ENCODE data around the gene ZGPAT.
"Not testable (repeated sequence)": the region's sequence is repeated elsewhere in the genome, so short reads cannot be mapped to it uniquely, and the experiment has no call there.

ZGPAT gene

DNA sequence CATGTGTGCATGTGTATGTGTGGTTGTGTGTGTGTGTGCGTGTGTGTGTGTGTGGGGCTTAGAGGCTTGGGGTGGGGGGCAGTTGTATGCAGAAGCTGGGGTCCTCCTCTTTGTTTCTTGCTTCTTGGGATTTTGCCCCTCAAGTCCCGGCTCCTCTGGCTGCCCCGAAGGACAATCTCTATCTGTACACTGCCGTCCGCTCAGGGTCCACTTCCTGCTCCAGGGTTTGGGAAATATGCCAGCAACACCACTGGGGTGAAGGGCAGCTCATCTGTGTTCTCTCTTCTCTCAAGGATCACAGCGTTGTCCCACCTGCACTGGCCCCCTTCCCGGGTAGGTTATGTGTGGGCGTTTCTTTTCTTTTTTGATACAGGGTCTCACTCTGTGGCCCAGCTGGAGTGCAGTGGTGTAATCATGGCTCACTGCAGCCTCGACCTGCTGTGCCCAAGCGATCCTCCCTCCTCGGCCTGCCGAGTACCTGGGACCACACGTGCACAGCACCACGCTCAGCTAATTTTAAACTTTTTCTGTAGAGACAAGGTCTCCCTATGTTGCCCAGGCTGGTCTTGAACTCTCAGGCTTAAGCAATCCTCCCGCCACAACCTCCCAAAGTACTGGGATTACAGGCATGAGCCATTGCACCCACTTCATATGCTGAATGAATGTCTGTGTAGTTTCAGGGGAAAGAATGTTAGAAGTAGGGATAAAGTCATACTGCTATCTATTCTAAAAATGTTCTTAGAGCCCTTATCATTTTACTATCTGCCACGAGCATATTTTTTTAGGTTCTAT is 57.4 kb downstream of the ZGPAT start:
- DNase-seq (ENCODE audit: low read depth, low spot score) = no peak

DNA sequence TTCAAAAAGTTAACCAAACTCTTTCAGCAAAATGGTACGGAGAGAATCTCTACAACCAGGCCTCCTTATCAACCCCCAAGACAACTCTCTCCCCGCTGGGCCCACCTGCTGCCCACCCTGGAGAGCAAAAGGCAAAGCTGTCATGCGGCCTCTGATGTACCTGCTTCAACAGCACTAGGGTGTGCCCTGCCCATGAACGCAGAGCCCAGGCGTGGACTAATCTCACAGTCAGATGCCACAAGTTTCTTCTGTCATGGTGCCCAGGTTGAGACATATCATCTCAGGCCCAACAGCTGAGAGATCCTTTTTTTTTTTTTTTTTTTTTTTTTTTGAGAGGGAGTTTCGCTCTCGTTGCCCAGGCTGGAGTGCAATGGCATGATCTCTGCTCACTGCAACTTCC is 58.1 kb downstream of the ZGPAT start:
- no peak for DNase-seq (ENCODE audit: low read depth, low spot score)

- no peak for DNase-seq (ENCODE audit: low read depth, low spot score)
These were observed 59.0 kb downstream of the ZGPAT start for GRCh38 chr20:63766695-63767426.

- no peak for DNase-seq (ENCODE audit: low read depth, low spot score)
These were observed 59.6 kb downstream of the ZGPAT start for GRCh38 chr20:63767456-63767855.

DNA sequence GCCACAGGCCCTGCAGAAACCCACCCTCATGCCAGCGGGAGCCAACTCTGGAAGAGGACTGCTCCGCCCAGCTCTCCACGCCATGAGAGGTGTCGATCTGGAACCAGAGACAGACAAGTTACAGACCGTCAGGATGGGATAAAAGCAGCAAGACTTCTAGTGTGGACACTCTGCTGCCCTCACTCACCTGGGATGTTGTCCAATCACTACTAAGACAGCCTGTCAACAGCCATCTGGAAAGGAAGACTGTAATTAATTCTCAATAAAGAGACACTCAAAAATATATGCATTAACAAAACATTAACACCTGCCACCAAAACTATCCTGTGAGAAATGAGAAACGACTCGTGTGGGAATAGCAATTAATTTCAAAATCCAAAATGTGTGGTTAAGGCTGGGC is 60.0 kb downstream of the ZGPAT start:
- no peak for DNase-seq (ENCODE audit: low read depth, low spot score)

GRCh38 chr20:63768591-63769515 is 61.0 kb downstream of the ZGPAT start:
- no peak for DNase-seq (ENCODE audit: low read depth, low spot score)

DNA sequence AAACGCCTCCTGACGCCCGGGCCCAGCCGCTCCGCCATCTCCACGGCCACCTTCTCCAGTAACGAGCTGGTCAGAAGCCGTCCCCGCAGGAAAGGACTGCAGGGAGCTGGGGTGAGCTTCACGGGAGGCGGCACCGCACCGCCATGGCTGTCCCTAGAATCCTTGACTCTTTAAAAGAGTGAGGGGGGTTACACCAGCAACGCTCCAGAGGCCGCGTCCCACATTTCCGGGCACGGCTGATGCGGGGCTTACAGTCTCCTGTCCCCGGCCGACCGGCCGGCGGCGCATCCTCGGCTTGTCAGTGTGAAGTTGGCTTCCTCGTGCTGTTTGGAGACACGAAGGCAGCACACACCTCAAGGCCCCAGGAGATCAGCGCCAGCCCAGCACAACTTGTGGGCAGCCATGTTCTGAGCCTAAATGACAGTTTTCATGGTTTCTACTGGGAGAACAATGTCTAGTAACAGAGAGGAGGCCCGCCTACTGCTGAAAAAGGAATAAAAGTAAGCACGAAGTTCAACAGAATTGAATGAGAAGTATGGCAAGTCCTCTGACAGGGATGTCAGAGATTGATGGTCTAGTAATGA is 62.1 kb downstream of the ZGPAT start:
- no peak for DNase-seq (ENCODE audit: low read depth, low spot score)

DNA sequence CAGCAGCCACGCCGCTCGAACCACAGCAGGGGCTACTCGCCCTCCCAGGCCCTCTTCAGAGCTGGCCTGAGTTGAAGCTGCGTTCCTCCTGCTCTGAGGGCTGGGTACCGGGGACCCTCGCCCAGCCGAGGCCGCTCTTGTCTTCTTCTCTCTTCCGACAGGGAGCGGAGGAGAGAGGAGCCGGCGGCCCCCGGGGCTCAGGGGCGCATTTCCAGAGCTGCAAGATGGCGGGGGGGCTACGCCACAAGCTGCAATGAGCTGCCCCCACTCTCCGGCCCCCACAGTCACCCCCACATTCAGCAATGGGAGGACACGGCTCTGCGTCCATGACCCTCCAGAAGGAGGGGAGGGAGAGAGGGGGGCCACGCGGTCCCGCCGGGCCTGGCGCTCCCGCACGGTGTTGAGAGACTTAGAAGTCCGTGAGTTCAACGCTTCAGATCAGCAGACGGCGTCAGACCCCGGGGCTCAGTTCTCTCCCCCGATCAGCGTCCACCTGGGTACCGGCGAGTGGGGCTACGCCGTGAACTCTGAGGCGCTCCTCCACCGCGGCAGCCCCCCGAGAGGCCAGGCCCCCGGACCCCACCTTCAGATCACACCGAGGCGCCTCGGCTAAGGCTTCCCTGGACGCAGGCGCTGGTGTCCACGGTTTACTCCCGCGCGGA is 63.3 kb downstream of the ZGPAT start:
- DNase-seq (ENCODE audit: low read depth, low spot score) = no peak

DNA sequence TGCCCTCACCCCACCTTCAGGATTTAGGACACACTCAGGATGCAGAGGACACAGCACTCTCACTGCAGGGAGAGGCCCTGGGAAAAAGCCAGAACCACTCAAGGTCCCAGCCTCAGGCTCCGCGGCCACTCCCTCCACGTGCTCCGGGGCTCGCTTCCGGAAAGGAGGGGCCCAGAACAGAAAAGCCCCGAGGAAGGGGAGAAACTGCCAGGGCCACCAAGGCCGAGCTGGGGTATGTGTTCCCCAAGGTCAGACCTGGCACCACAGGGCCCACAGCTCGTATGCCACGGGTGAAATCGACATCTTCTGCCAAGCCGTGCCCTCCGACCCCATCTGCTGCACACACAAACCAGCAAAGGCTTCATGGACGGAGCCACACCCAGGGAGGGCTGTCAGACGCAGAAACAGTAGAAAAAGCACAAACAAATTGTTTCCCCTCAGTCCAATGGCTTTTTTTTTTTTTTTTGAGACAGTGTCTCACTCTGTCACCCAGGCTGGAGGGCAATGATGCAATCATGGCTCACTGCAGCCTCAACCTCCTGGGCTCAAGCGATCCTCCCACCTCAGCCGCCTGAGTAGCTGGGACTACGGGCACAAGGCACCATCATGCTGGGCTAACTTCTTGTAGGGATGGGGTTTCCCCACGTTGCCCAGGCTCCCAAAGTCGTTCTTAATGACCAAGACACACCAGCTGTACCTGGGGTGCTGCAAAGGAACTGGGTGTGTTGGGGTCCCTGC is 65.1 kb downstream of the ZGPAT start:
- no peak for DNase-seq (ENCODE audit: low read depth, low spot score)

- DNase-seq (ENCODE audit: low read depth, low spot score) = no peak
These were observed 65.9 kb downstream of the ZGPAT start for GRCh38 chr20:63773571-63774241.

DNA sequence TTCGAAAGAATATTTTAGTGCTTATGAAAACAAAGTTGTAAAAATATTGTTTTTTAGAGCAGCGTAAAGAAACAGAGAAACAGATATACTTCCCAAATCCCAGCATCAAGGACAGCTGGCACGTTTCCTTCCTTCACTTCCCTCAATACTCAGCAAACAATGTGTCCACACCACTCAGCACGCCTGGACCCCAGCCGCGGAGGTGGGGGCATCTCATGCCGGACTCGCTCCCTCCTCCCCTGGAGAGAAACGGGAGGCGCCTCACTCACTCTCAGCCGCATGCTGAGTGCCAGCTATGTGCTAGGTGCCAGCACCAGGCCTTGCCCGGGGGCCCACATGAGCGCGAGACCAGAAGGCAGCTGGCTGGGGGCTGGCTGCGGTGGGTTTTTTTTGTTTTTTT is 66.5 kb downstream of the ZGPAT start:
- DNase-seq (ENCODE audit: low read depth, low spot score) = peak; percentile 77

GRCh38 chr20:63775096-63775978 is 67.5 kb downstream of the ZGPAT start:
- DNase-seq (ENCODE audit: low read depth, low spot score) = no peak

DNA sequence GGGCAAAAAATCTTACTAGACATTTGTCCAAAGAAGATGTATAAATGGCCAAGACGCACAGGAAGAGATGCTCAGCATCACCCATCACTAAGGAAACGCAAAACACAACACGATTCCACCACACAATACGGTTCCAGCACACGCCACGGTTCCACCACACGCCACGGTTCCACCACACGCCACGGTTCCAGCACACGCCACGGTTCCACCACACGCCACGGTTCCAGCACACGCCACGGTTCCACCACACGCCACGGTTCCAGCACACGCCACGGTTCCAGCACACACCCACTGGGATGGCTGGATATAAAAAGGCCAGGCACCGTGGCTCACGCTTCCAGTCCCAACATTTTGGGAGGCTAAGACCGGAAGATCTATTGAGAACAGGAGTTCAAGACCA is 69.0 kb downstream of the ZGPAT start:
- DNase-seq (ENCODE audit: low read depth, low spot score) = not testable (repeated sequence)

DNA sequence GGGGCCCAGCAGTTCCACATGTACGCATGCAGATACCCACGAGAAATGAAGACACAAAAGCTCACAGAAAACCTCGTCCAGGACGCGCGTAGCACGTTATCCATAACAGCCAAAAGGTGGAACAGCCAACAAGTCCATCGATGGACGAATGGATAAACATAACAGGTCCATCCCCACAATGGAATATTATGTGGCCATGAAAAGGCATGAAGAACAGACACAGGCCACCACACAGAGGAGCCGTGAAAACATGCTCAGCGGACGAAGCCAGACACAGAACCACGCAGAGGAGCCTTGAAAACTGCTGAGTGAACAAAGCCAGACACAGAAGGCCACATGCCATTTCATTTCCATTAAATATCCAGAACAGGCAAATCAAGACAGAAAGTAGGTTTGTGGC is 69.8 kb downstream of the ZGPAT start:
- DNase-seq (ENCODE audit: low read depth, low spot score) = no peak

GRCh38 chr20:63778034-63778752 is 70.4 kb downstream of the ZGPAT start:
- no peak for DNase-seq (ENCODE audit: low read depth, low spot score)

- DNase-seq (ENCODE audit: low read depth, low spot score) = no peak
These were observed 71.0 kb downstream of the ZGPAT start for GRCh38 chr20:63778857-63779256.

- no peak for DNase-seq (ENCODE audit: low read depth, low spot score)
These were observed 73.3 kb downstream of the ZGPAT start for GRCh38 chr20:63781181-63781580.

DNA sequence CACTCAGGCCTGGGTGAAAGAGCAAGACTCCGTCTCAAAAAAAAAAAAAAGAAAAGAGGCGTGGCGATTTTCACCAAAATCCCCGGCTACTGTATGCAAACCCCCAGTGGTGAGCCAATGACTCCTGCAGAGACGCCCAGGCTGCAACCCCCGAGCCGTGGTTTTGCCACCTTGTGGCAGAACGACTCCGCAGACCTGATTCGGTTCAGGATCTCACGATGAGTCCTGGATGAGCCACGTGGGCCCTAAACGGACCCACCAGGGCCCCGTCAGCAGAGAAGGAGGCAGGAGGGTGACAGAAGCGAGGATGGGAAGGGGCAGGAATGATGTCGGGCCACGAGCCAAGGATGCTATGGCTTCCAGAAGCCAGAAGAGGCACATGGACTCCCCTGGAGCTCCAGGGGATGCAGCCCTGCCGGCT is 74.2 kb downstream of the ZGPAT start:
- no peak for DNase-seq (ENCODE audit: low read depth, low spot score)

All from brain pericyte (primary cell).